IPS-15b (cell line): ENCODE data around the gene GALNT9.
"Not testable (repeated sequence)": the region's sequence is repeated elsewhere in the genome, so short reads cannot be mapped to it uniquely, and the experiment has no call there.

Experiments used
- H3K27me3 ChIP-seq: one replicate; pipeline ENCODE4 v1.6.1; 2013; ENCODE audit warnings: low read length; ENCODE audit not compliant: control insufficient read depth, insufficient read depth
- H3K36me3 ChIP-seq: one replicate; pipeline ENCODE4 v1.6.1; 2013; ENCODE audit warnings: low read length; ENCODE audit not compliant: control insufficient read depth, insufficient read depth
- H3K4me1 ChIP-seq: one replicate; pipeline ENCODE4 v1.6.1; 2013; ENCODE audit warnings: mild to moderate bottlenecking, low read length; ENCODE audit not compliant: control insufficient read depth, insufficient read depth
- H3K4me3 ChIP-seq: one replicate; pipeline ENCODE4 v1.5.1; 2013; ENCODE audit warnings: low read depth, low read length
- H3K9ac ChIP-seq: one replicate; pipeline ENCODE4 v1.6.1; 2013; ENCODE audit warnings: low read depth, mild to moderate bottlenecking, low read length
- H3K9me3 ChIP-seq: one replicate; pipeline ENCODE4 v1.6.1; 2013; ENCODE audit warnings: mild to moderate bottlenecking, low read length; ENCODE audit not compliant: control insufficient read depth, insufficient read depth

GALNT9 gene

DNA sequence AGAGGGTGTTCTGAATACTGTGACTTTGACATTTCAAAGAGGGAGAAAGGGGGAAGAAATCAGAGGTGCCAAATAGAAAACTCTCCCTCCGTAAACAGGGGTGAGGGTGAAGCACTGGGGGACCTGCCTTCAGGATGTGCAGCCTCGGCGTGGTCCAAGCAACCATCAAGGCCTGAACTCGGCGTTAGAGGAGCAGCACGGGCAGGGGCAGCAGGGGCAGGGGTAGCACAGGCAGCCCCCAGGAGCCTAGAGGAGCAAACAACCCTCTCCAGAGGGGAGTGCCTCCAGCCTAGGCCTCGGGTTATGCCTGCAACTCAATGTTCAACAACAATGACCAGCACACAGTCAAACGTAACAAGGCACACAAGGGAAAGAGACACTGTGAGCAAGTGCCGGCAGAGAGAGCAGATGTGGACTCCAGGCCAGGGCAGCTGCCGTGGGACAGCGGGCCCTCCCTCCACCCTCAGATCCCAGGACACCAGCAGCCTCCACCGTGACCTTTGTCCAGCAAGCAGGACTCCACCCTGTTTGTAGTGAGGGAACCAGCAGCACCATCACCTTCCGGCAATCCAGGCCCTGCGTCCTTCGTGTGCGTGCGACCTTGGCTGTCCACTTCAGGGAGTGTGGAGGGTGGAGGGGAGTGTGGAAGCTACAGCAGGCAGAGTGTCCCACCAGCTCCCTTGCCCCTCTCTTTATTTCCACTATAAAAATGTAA is 18.0 kb downstream of the GALNT9 start:
- Histone ChIP-seq H3K27me3 (peaks cover 3% of the 10 kb centered on the region), H3K4me1 (no peaks in the 10 kb centered on the region), H3K9ac (no peak overlapping the region), H3K9me3 (no peaks in the 10 kb centered on the region), H3K4me3 (no peak overlapping the region), H3K36me3 (no peaks in the 10 kb centered on the region)

DNA sequence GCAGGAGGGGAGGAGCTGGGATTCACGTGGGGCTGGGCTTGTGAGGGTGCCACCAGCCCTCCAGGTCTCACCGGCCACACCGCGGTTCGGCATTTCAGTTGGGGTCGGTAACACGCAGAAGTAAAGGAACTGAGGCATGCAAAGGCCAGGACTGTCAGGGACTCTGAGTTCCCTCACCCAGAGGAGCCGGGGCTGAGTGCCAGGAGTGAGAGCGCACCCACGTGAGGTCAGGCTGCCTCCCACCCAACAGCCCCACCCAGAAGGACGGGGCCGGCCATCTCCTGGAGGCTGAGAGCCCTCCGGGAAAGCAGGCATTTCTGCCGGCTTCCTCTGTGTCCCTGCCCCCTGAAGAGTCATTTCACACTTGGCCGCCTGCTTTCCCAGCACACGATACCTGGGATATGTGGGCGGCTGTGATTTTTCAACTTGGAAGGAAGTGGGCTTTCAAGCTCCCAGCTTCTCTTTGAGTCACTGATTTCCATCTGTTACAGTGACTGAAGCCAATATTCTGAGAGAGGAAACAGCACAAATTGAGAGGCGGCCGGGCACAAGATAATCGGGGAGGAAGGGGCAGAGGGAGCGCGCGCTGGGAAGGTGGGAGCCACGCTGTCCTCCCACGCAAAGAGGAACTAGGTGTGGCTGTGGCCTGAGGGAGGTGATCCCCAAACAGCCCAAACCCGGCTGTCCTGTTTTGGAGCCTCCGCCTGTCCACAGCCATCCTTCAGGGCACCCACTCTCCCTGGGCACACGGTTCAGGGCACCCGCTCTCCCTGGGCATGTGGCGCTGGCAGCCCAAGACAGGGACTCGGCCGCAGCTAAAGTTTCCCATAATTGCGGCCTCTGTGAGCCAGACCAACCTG is 19.0 kb downstream of the GALNT9 start:
- Histone ChIP-seq H3K9ac (no peak overlapping the region), H3K4me1 (no peaks in the 10 kb centered on the region), H3K4me3 (no peak overlapping the region), H3K36me3 (no peaks in the 10 kb centered on the region), H3K9me3 (no peaks in the 10 kb centered on the region), H3K27me3 (peaks cover 3% of the 10 kb centered on the region)

DNA sequence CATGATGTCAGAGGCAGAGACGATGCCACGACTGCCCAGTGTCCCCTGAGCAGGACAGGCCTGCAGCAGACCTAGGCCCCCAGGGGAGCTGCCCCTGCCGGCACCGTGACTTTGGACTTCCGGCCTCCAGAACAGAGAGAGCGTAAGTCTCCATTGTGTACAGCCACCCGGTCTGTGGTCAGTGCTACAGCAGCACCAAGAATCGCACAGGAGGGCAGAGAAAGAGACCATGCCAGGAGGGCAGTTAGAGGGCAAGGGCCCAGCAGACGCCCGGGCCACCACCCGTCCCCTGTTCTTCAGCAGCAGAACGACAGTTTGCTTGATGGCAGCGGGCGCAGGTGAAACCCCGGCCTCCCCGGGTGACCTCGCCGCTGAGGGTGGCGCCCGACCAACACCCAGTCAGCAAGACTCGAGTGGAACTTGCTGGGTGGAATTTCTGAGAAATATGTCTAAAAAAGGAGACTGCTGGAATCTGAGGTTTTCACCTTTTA is 19.7 kb downstream of the GALNT9 start:
- Histone ChIP-seq H3K4me3 (no peak overlapping the region), H3K9me3 (no peaks in the 10 kb centered on the region), H3K36me3 (no peaks in the 10 kb centered on the region), H3K27me3 (peaks cover 3% of the 10 kb centered on the region), H3K9ac (no peak overlapping the region), H3K4me1 (no peaks in the 10 kb centered on the region)

DNA sequence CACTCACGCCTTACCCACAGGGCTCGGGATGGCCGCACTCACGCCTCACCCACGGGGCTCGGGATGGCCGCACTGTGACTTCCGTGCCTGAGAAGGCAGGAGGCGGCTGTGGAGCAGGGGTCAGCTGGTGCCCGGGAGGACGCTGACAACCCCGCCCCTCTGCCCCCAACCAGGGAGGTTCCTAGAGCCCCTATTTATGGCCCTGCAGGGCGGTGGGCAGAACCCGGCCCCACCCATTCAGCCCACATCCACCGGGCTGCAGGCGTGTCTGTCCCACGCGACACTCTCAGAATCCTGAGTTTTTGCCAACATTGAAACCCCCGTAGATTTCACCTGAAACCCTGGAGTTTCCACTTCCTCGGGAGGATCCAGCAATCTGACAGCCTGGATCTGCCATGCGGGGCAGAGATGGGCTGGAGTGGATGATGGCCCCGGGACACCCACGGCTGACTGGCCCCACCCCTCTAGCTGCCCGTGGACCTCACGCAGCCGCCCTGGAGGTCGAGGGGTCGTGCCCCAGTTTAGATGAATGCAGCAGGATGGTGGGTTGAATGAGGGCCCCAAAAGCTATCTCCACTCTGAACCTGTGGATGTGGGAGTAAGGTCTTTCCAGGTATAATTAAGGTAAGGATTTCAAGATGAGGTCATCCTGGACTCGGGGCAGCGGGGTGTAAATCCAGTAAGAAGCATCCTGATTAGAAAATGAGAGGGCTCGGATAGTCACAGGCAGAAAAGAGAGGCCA is 20.4 kb downstream of the GALNT9 start:
- H3K4me3 ChIP-seq: no peak overlapping the region
- H3K9me3 ChIP-seq: no peaks in the 10 kb centered on the region
- H3K9ac ChIP-seq: no peak overlapping the region
- H3K36me3 ChIP-seq: no peaks in the 10 kb centered on the region
- H3K4me1 ChIP-seq: no peaks in the 10 kb centered on the region
- peaks cover 3% of the 10 kb centered on the region for H3K27me3 ChIP-seq

DNA sequence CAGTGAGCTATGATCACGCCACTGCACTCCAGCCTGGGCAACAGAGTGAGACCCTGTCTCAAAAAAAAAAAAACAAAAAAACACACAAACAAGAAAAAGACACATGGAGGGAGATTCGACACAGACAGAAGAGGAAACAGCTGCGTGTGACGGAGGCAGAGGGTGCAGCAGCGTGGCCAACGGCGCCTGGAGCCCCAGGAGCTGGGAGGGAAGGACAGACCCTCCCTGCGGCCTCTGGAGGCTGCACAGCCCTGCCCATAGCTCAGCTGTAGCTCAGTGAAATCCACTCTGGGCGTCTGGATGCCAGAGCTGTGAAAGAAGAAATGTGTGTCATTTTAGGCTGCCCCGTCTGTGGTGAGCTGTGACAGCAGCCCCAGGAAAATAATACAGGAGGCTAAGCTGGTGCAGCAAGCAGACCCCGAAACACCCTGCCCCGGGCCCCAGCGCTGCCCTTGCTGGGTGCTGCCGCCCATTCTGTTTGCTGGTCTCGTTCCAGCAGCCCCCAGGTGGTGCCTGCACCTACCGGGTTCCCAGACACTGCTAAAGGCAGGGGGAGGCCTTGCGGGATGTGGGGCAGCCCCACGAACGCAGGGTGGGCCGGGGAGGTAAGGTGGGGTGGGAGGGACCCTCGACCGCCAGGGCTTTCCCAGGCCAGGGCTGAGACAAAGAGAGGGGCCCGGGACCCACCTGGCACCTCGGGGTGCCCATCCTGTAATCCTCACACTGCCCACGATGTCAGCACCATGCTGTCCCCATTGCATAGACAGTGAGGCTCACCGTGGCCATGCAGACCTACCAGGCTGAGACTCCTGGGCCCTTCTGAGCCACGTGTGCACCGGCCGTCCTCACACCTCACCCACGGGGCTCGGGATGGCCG is 21.2 kb downstream of the GALNT9 start:
- Histone ChIP-seq H3K27me3 (peaks cover 3% of the 10 kb centered on the region), H3K9ac (no peak overlapping the region), H3K9me3 (no peaks in the 10 kb centered on the region)

DNA sequence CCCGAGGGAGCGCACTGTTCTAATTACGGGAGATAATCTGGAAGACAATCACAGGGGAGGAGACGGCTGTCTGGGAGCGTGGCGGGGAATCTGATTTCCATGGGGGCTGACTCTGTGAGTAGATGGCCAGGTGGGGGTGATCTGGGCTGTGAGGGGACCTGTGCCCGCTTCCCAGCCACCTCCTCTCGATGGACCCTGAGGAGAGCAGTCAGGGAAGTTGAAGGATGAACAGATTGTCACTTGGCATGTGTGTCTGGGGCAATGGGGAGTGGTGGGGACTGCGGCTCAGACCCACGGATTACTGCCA is 22.6 kb downstream of the GALNT9 start:
- Histone ChIP-seq H3K9me3 (no peaks in the 10 kb centered on the region), H3K4me3 (no peak overlapping the region), H3K36me3 (no peaks in the 10 kb centered on the region), H3K4me1 (no peaks in the 10 kb centered on the region), H3K9ac (no peak overlapping the region), H3K27me3 (peaks cover 6% of the 10 kb centered on the region)

More for the DNA sequence above, 21.2 kb downstream of the GALNT9 start:
- H3K4me1 ChIP-seq: no peaks in the 10 kb centered on the region
- H3K36me3 ChIP-seq: no peaks in the 10 kb centered on the region
- no peak overlapping the region for H3K4me3 ChIP-seq

DNA sequence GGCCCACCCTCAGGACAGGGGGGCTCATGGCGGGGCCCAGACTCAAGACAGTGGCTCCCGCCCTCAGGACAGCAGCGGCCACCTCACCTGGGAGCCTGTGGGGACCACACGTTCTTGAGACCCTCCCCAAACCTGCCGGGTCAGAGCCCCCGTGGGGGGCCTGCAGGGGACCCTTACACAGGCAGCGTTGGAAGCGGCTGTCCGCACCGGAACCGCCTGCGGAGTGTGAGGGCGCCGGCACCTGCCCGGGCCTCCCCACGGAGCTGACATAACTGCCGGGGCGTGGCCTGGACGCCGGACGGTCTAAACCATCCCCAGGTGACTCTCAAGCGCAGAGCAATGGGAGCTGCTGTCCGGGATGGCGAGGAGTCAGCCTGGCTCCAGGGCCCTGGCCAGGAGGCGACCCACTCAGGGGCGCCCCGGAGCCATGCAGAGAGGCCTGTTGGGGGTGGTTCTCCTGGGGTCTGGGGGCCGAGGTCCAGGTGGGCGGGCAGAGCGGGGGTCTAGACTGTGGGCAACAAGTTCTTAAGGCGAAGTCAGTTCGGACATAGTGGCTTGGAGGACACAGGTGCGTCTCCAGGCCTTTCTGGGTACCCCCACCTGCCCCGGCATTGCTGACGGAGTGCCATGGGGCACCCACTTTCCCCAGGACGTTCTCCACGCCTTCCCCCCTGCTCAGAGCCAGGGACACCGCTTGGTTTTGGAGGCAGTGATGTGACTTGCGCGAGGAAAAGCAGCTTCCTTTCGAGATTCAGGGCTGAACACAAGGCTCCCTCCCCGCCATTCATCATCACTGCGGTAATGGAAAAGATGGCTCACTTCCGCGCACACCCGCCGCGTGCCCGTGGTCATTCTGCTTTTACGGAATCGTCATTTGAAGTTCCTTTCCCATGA is 23.2 kb downstream of the GALNT9 start:
- Histone ChIP-seq H3K36me3 (no peaks in the 10 kb centered on the region), H3K4me3 (no peak overlapping the region), H3K27me3 (peaks cover 6% of the 10 kb centered on the region), H3K9ac (no peak overlapping the region), H3K4me1 (no peaks in the 10 kb centered on the region), H3K9me3 (no peaks in the 10 kb centered on the region)

DNA sequence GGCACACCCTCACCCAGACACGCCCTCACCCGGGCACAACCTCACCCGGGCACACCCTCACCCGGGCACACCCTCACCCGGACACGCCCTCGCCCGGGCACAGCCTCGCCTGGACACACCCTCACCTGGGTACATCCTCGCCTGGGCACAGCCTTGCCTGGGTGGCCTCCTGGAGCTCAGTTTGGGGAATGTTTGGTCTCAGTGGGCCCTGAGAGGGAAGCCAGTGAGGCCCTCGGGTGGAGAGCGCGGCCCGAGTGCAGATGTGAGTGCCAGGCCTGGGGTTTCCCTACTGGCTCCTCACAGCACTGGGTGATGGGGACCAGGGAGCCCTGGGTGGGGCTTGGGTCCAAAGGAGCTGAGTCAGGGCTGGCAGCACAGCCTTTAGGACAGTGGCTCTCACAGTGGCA is 23.8 kb downstream of the GALNT9 start:
- H3K9ac ChIP-seq: no peak overlapping the region
- peaks cover 9% of the 10 kb centered on the region for H3K27me3 ChIP-seq
- no peaks in the 10 kb centered on the region for H3K36me3 ChIP-seq
- no peaks in the 10 kb centered on the region for H3K4me1 ChIP-seq
- H3K9me3 ChIP-seq: no peaks in the 10 kb centered on the region
- H3K4me3 ChIP-seq: no peak overlapping the region

DNA sequence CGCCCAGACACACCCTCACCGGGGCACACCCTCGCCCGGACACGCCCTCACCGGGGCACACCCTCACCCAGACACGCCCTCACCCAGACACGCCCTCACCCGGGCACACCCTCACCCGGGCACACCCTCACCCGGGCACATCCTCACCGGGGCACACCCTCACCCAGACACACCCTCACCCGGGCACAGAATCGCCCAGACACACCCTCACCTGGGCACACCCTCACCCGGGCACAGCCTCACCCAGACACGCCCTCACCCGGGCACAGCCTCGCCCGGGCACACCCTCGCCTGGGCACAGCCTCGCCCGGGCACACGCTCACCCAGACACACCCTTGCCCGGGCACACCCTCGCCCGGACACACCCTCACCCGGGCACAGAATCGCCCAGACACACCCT is 24.5 kb downstream of the GALNT9 start:
- H3K9ac ChIP-seq, H3K4me3 ChIP-seq, H3K27me3 ChIP-seq, H3K4me1 ChIP-seq, H3K9me3 ChIP-seq, H3K36me3 ChIP-seq: not testable (repeated sequence)

DNA sequence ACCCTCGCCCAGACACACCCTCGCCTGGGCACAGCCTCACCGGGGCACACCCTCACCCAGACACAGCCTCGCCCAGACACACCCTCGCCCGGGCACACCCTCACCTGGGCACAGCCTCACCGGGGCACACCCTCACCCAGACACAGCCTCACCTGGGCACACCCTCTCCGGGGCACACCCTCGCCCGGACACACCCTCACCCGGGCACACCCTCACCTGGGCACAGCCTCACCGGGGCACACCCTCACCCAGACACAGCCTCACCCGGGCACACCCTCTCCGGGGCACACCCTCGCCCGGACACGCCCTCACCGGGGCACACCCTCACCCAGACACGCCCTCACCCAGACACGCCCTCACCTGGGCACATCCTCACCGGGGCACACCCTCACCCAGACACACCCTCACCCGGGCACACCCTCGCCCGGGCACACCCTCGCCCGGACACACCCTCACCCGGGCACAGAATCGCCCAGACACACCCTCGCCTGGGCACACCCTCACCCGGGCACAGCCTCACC is 25.5 kb downstream of the GALNT9 start:
- H3K27me3 ChIP-seq, H3K4me3 ChIP-seq, H3K36me3 ChIP-seq, H3K4me1 ChIP-seq, H3K9me3 ChIP-seq, H3K9ac ChIP-seq: not testable (repeated sequence)
